Endothelial cell (in vitro differentiated cells): ENCODE measurements around the gene RCC1. TPM values are rescaled to one million over a fixed set of nuclear protein-coding genes. Genes with fewer than 3 reads are reported as not detected.

Experiments
- DNase-seq: peaks from one replicate; pipeline ENCODE4 v3.0.0; 2021; ENCODE audit warnings: low spot score
- H3K27ac Mint-ChIP-seq: one replicate; pipeline ENCODE4 v1.8.0; 2021; ENCODE audit warnings: mixed read lengths, inconsistent platforms; ENCODE audit not compliant: unreplicated experiment
- H3K27me3 Mint-ChIP-seq: one replicate; pipeline ENCODE4 v1.8.0; 2021; ENCODE audit warnings: mild to moderate bottlenecking, moderate library complexity, mixed read lengths, inconsistent platforms; ENCODE audit not compliant: unreplicated experiment
- H3K36me3 Mint-ChIP-seq: one replicate; pipeline ENCODE4 v1.8.0; 2021; ENCODE audit warnings: mild to moderate bottlenecking, low read depth, mixed read lengths, inconsistent platforms; ENCODE audit not compliant: unreplicated experiment
- H3K4me1 Mint-ChIP-seq: one replicate; pipeline ENCODE4 v1.8.0; 2021; ENCODE audit warnings: mild to moderate bottlenecking, mixed read lengths, inconsistent platforms; ENCODE audit not compliant: unreplicated experiment
- H3K4me3 Mint-ChIP-seq: one replicate; pipeline ENCODE4 v1.8.0; 2021; ENCODE audit warnings: mild to moderate bottlenecking, mixed read lengths, inconsistent platforms; ENCODE audit not compliant: unreplicated experiment
- H3K9me3 Mint-ChIP-seq: one replicate; pipeline ENCODE4 v1.8.0; 2021; ENCODE audit warnings: mixed read lengths, inconsistent platforms; ENCODE audit not compliant: unreplicated experiment
- total RNA-seq: library from RNA; stranded (reverse); fragmentation: NEBNext Ultra II Directional; extraction: Animal tissue kit (Norgen Biotek cat#: 25700); gene quantifications from one replicate; pipeline ENCODE4 v1.2.1, GENCODE V29; 2021; ENCODE audit not compliant: unreplicated experiment
- TF ChIP-seq, protein P1 (sequence below): fragments of 200-600 bp; sonication (generic); IDR thresholded peaks from one replicate; pipeline ENCODE4 v1.5.0; 2021; ENCODE audit warnings: antibody characterized with exemption; ENCODE audit not compliant: unreplicated experiment

Gene RCC1
- total RNA-seq, 1 donor from 2014 or later, result 21.9 TPM

DNA sequence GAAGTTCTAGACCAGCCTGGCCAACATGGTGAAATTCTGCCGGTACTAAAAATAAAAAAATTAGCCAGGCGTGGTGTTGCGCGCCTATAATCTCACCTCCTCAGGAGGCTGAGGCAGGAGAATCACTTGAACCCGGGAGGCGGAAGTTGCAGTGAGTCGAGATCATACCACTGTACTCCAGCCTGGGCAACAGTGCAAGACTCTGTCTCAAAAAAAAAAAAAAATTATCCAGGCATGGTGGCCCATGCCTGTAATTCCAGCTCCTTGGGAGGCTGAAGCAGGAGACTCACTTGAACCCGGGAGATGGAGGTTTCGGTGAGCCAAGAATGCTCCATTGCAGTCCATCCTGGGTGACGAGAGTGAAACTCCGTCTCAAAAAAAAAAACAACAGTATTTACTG is 67.7 kb downstream of the RCC1 start:
- no peak overlapping the region for H3K27ac Mint-ChIP-seq
- H3K36me3 Mint-ChIP-seq, result peaks cover 15% of the 10 kb centered on the region
- H3K4me1 Mint-ChIP-seq, result peaks cover 5% of the 10 kb centered on the region
- no peaks in the 10 kb centered on the region for H3K9me3 Mint-ChIP-seq
- H3K4me3 Mint-ChIP-seq, result no peak overlapping the region
- TF ChIP-seq, protein P1, sequence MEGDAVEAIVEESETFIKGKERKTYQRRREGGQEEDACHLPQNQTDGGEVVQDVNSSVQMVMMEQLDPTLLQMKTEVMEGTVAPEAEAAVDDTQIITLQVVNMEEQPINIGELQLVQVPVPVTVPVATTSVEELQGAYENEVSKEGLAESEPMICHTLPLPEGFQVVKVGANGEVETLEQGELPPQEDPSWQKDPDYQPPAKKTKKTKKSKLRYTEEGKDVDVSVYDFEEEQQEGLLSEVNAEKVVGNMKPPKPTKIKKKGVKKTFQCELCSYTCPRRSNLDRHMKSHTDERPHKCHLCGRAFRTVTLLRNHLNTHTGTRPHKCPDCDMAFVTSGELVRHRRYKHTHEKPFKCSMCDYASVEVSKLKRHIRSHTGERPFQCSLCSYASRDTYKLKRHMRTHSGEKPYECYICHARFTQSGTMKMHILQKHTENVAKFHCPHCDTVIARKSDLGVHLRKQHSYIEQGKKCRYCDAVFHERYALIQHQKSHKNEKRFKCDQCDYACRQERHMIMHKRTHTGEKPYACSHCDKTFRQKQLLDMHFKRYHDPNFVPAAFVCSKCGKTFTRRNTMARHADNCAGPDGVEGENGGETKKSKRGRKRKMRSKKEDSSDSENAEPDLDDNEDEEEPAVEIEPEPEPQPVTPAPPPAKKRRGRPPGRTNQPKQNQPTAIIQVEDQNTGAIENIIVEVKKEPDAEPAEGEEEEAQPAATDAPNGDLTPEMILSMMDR, result no peak
- DNase-seq, result no peak
- no peaks in the 10 kb centered on the region for H3K27me3 Mint-ChIP-seq

- no peak overlapping the region for H3K4me3 Mint-ChIP-seq
- H3K9me3 Mint-ChIP-seq, result no peaks in the 10 kb centered on the region
- no peak overlapping the region for H3K27ac Mint-ChIP-seq
- peaks cover 3% of the 10 kb centered on the region for H3K27me3 Mint-ChIP-seq
- peaks cover 24% of the 10 kb centered on the region for H3K4me1 Mint-ChIP-seq
- H3K36me3 Mint-ChIP-seq, result peaks cover 24% of the 10 kb centered on the region
- TF ChIP-seq, protein P1, result no peak
- DNase-seq, result no peak
Observed at GRCh38 chr1:28577052-28577678, 71.3 kb downstream of the RCC1 start.

DNA sequence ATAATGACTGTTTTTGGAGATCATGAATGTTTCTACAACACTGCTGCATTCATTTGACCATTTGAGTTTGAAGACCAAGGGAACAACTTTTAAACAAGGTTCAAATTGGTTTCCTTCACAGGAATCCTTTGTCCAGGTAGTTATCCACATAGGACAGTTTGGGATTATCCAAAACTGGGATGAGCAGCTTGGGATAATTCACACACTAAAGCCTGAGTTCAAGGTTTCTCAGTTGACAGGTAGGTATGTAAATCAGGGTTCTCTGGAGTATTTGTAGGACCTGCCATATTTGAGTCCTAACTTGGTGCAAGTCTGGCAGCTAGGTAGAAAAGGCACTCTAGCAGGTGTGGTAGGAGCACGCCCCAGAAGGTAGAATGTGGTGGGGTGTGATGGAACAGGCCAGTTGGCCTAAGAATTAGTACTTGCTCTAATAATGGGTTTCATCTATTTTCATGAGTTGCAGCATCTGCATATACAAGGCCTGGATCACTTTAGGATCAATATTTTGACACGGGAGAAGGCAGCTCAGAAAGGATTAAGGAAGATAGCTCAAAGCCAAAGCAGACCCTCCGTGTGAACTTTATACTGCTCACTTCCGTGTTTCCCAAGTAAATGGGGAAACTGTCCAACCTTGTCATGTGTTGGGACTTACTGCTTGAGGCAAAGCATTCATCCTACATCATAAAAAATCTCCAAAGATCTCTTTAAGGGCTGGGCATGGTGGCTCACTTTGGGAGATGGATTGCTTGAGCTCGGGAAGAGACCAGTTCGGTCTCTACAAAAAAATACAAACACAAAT is 72.1 kb downstream of the RCC1 start:
- peaks cover 26% of the 10 kb centered on the region for H3K4me1 Mint-ChIP-seq
- peaks cover 24% of the 10 kb centered on the region for H3K36me3 Mint-ChIP-seq
- H3K4me3 Mint-ChIP-seq, result no peak overlapping the region
- peaks cover 8% of the 10 kb centered on the region for H3K27me3 Mint-ChIP-seq
- no peaks in the 10 kb centered on the region for H3K9me3 Mint-ChIP-seq
- TF ChIP-seq, protein P1, result no peak
- no peak for DNase-seq
- H3K27ac Mint-ChIP-seq, result peak overlapping the region; percentile 20

- DNase-seq, result no peak
- H3K4me3 Mint-ChIP-seq, result peak overlapping the region; percentile 2
- TF ChIP-seq, protein P1, result no peak
- H3K27me3 Mint-ChIP-seq, result peaks cover 8% of the 10 kb centered on the region
- no peaks in the 10 kb centered on the region for H3K9me3 Mint-ChIP-seq
- peaks cover 24% of the 10 kb centered on the region for H3K36me3 Mint-ChIP-seq
- peaks cover 29% of the 10 kb centered on the region for H3K4me1 Mint-ChIP-seq
- peak overlapping the region; percentile 54 for H3K27ac Mint-ChIP-seq
Observed at GRCh38 chr1:28578696-28579218, 72.9 kb downstream of the RCC1 start.

DNA sequence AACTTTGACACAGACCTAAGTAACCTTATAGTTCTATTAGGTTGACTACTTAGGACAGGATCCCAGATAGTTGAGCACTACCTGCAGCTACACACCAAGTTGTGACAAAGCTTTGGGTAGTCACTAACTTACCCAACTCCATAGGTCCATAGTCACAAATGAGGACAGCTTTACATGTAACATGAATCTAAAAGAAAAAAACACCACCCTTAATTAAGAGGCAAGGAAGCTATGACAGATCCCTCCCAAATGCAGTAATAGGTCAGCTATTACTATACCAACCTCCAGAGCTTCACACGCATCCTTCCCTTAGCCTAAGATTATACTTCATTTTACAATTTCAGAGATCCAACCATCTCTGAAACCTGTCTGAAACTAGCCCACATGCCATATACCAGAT is 73.6 kb downstream of the RCC1 start:
- H3K4me3 Mint-ChIP-seq, result peak overlapping the region; percentile 34
- no peak for DNase-seq
- H3K27ac Mint-ChIP-seq, result peak overlapping the region; percentile 50
- peaks cover 29% of the 10 kb centered on the region for H3K4me1 Mint-ChIP-seq
- no peaks in the 10 kb centered on the region for H3K9me3 Mint-ChIP-seq
- peaks cover 8% of the 10 kb centered on the region for H3K27me3 Mint-ChIP-seq
- TF ChIP-seq, protein P1, result no peak
- H3K36me3 Mint-ChIP-seq, result peaks cover 24% of the 10 kb centered on the region
